GM21526 (cell line): Measurements from ENCODE around the gene ASTN2.

ENCODE experiments used
- ATAC-seq: cut with Tn5 transposase; IDR thresholded peaks from one replicate; pipeline ENCODE4 v1.9.1; 2021; ENCODE audit warnings: moderate library complexity; ENCODE audit not compliant: unreplicated experiment, low FRiP score

The ASTN2 gene

GRCh38 chr9:116539549-116539948, 875.3 kb downstream of the ASTN2 start:
- no peak for ATAC-seq

DNA sequence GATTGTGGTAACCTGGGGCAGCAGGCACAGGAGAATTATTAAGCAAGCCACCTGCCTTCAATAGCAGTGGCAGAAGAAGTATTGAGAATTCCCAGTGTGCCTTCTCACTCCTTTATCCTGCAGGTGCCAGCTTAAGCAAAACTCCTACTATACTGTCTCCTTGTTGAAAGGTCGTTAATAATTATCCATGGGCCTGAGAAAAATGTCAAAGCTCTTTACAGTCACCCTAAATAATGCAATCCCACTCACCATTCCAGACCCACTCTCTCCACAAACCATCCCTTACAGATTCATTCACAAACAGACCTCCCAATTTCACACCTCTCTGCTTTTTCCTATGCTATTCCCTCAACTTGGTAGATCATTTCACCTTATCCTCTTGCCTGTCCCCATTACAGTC, 889.2 kb downstream of the ASTN2 start:
- ATAC-seq, result no peak

- no peak for ATAC-seq
These were observed 889.9 kb downstream of the ASTN2 start for GRCh38 chr9:116524778-116525470.

DNA sequence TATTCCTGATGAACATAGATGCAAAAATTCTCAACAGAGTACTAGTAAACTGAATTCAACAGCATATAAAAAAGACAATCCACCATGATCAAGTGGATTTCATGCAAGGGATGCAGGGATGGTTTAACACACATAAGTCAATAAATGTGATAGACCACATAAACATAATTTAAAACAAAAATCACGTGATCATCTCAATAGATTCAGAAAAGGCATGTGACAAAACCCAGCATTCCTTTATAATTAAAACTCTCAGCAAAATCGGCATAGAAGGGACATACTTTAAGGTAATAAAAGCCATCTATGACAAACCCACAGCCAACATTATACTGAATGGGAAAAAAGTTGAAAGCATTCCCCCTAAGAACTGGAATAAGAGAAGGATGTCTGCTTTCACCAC, 894.6 kb downstream of the ASTN2 start:
- ATAC-seq, result no peak

DNA sequence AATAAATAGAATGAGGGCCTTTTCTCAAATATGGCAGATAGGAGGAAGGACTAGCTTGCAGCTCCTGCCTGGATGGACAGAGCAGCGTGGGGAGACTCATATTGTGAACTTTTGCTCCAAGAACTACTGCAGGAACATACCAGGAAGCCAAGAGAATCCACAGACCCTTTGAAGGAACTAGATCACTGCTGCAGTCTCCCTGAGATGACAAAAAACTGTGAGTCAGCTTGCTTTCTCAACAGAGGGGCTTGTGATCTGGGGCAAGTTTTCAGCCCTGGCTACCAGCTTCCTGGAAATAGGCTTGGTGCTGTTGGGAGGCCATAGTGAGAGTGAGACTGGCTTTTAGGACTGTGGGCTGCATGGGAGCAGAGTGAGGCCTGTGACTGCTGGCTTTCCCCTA, 898.4 kb downstream of the ASTN2 start:
- no peak for ATAC-seq

- ATAC-seq, result no peak
These were observed 899.3 kb downstream of the ASTN2 start for GRCh38 chr9:116515541-116515940.

GRCh38 chr9:116506685-116507084, 908.2 kb downstream of the ASTN2 start:
- no peak for ATAC-seq

GRCh38 chr9:116504893-116505480, 909.9 kb downstream of the ASTN2 start:
- ATAC-seq, result peak; percentile 97

- no peak for ATAC-seq
These were observed 910.8 kb downstream of the ASTN2 start for GRCh38 chr9:116504081-116504480.

GRCh38 chr9:116502746-116503145, 912.1 kb downstream of the ASTN2 start:
- no peak for ATAC-seq

- no peak for ATAC-seq
These were observed 913.0 kb downstream of the ASTN2 start for GRCh38 chr9:116501871-116502270.

GRCh38 chr9:116499986-116500871, 914.6 kb downstream of the ASTN2 start:
- ATAC-seq, result no peak

GRCh38 chr9:116499434-116499833, 915.4 kb downstream of the ASTN2 start:
- no peak for ATAC-seq

- no peak for ATAC-seq
These were observed 917.6 kb downstream of the ASTN2 start for GRCh38 chr9:116497095-116497890.

GRCh38 chr9:116496167-116496566, 918.7 kb downstream of the ASTN2 start:
- no peak for ATAC-seq

DNA sequence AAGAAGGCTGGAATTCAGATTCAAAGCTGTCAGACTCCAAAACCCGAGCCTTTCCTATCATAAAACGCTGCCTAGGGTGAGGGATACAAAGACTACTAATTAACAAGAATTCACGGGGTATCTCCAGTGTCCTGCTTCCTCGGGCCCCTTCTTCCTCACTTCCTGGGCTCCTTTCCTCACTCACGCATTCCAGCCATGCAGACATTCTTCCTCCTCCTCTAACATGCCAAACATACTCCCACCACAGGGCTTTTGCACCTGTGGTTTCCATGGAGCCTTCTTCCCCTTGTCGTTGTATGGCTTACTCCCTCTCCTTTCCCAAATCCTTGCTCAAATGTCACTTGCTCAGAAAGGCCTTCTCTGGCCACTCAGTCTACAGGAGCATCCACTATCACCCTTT, 919.1 kb downstream of the ASTN2 start:
- ATAC-seq, result no peak

DNA sequence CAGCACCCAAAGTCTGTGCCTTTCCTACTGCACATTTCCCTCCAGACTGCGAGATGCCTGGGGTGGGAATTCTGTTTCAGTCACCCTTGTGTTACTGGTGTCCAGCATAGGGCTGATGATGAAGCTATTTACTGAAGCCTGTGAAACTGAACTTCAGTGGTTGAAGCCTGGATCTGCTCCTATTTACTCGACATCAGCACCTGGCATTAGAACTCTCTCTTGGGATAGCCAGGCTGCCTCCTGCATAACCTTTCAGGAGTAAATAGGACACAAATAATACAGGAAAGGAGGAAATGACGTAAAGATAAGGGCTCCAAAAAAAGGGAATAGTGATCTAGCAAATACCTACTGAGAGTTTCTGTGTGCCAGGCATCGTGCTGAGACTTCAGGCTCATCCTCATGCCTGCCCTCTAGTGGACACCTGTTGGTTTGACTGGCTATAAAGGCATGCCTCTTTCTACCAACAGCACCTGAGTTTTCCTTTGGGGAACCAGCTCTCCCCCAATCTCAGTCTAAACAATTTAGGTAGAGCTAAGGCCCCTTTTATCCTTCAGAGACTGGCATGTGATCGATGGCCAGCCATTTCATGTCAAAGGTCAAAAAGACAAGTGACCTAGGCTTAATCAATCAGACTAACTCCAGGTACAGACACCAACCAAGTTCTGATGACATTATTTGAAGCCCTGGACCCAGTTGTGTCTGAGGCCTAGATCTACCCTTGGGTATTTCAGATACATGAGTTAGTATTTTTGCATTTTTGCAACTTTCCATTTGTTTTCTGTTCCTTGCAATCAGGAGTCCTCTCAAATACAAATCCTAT, 919.8 kb downstream of the ASTN2 start:
- ATAC-seq, result no peak

DNA sequence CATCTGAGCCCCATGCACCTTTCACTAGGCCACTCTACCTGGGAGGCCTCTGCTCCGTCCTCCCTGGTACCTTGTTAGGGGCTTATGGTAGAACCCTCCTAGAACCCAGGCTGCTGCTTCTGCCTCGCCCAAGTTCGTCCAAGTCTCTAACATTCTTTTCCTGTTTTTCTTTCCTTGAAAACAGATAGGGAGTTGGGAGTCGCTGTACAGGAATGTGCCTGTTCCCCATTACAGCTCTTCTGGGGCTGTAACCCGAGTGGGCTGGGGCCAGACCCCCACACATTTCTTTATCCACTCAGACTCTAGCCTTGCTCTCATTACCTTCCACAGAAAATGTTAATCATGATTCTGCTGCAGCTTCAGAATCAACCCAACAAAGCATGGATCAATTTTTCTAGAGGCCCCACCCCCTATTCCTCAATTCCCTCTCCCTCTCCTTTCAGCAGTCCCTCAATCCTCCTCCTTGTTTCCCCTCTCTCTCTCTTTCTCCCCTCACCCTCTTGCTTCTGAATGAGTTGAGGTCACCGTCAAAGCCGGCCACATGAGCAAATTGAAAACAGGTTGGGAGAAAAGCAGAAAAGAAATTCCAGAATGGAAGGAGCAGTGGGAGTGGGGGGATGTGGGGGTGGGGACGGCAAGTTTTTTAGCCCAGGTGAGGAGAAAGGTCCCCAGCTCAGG, 921.5 kb downstream of the ASTN2 start:
- ATAC-seq, result no peak

- ATAC-seq, result no peak
These were observed 923.2 kb downstream of the ASTN2 start for GRCh38 chr9:116491659-116492058.
